ENCODE results near the gene DLX3. TPM values are rescaled to one million over a fixed set of nuclear protein-coding genes. Genes with fewer than 3 reads are reported as not detected.

The DLX3 gene
- total and polyA plus RNA-seq, 2 of the 8 experiments (the other 6 are each of a cell fraction or from before 2014, with no cell fraction given) = 0.15 to 0.20 TPM

DNA sequence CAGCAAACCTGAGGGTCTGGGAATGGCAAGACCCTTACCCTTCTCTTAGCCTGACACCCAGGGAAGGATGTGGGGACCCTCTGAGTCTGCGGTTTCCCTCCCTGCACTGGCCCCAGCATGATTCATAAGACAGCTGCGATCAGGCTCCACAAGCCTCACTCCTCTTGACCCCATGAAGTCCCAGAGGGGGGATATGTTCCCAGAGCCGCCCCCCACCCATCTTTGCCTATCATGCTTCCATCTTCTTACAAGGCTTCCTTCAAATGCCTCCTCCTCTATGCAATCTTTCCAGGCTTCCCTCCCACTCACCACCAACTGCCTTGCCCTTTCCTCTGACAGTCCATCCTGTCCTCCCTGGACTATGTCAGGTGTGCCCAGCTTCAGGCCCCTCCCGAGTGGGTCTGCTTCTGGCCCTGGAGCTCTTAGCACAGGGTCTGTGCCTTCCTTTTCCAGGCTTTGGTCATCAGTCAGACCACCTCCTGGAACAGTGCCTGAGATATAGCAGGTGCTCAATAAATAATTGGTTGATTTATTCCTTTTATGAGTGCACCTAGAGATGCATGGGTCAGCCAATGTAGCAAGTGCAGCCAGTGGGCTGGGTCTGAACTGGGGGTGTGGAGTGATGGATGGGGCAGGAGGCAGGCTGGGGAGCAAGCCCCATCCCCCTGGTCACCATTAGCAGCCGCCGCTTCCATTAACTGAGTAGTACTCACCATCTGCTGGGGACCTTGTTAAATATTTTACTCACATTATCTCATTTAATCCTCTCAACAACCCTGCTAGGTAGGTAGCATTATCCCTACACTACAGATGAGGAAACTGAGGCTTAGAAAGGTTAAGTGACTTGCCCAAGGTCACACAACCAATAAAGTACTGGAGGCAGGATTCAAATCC lies 8.4 kb downstream of the DLX3 start:
- POLR2A ChIA-PET (ENCODE audit: partially characterized antibody) = interaction anchor here (1.1 to 1.9 kb wide), 5 partner anchors 8 to 122 kb away, joined by 3 to 4 read pairs (median 4); partner anchors contain the start of gene DLX3
- Histone ChIP-seq H3K36me3 (ENCODE audit: control insufficient read depth in 2 of 4, insufficient read depth in 4 of 4, low read length in 3 of 4) (no peaks in the 10 kb centered on the region), H3K27me3 (replicated peaks in 1 of 4; ENCODE audit: control insufficient read depth in 3 of 4, extremely low read depth in 1 of 4, insufficient read depth in 3 of 4, low read length in 3 of 4) (peaks cover 19 to 59% (median 52%) of the 10 kb centered on the region in 4 experiments), H2BK20ac (ENCODE audit: low read length) (no peak overlapping the region), H4K5ac (ENCODE audit: insufficient read length, low read depth, low read length) (no peak overlapping the region), H3K4me2 (ENCODE audit: insufficient read depth in 1 of 2, low read depth in 2 of 2, low read length in 2 of 2) (no peak overlapping the region), H4K8ac (ENCODE audit: extremely low read depth, insufficient read depth, low read length) (no peak overlapping the region), H3K4me3 (ENCODE audit: extremely low read depth in 1 of 4, insufficient read depth in 2 of 4, low read depth in 3 of 4, low read length in 4 of 4) (no peak overlapping the region), H3K79me1 (ENCODE audit: low read depth, low read length) (no peaks in the 10 kb centered on the region), H3K56ac (replicated peaks; ENCODE audit: insufficient read length, low read depth, low read length) (no peak overlapping the region), H3K79me2 (ENCODE audit: control insufficient read depth in 1 of 2, insufficient read depth in 2 of 2, low read length in 2 of 2) (no peaks in the 10 kb centered on the region), H3K9me3 (ENCODE audit: insufficient read depth in 2 of 2, low read depth in 1 of 2, low read length in 1 of 2) (no peaks in the 10 kb centered on the region), H3K4ac (replicated peaks; ENCODE audit: insufficient read length, low read depth, low read length) (no peak overlapping the region), H2AFZ (ENCODE audit: low read length) (no peak overlapping the region), H2BK15ac (ENCODE audit: low read length) (no peak overlapping the region), H3K9ac (replicated peaks in 1 of 4; ENCODE audit: extremely low read depth in 1 of 4, low read depth in 3 of 4, low read length in 3 of 4) (no peak overlapping the region), H2BK120ac (replicated peaks; ENCODE audit: low read depth, low read length) (no peak overlapping the region), H2BK12ac (ENCODE audit: low read depth, low read length) (no peak overlapping the region), H2BK5ac (ENCODE audit: low read depth, low read length) (no peak overlapping the region), H3K23me2 (ENCODE audit: low read depth, low read length) (no peaks in the 10 kb centered on the region; the same call in 1 of the 2 replicates), H4K20me1 (replicated peaks in 1 of 2; ENCODE audit: control insufficient read depth in 1 of 2, insufficient read depth in 2 of 2, low read length in 2 of 2) (no peaks in the 10 kb centered on the region), H2AK5ac (ENCODE audit: low read depth, low read length) (no peak overlapping the region; the same call in 1 of the 2 replicates), H3K27ac (ENCODE audit: low read depth, low read length) (no peak overlapping the region), H3K4me1 (replicated peaks in 1 of 4; ENCODE audit: control insufficient read depth in 3 of 4, insufficient read depth in 4 of 4, low read length in 3 of 4) (peaks cover 0 to 13% (median 10%) of the 10 kb centered on the region in 4 experiments; a peak in 5 of 7 replicates), H3K23ac (ENCODE audit: insufficient read length) (no peak overlapping the region), H4K91ac (replicated peaks; ENCODE audit: insufficient read length, low read length) (no peak overlapping the region), H3K14ac (ENCODE audit: insufficient read length) (no peak overlapping the region), H3K18ac (ENCODE audit: extremely low read depth, low read length) (0 out of 2 replicates have a peak overlapping the region, but pooled peaks have one; percentile 40)
- no peak for FAIRE-seq
- WGBS, 2 experiments (ENCODE audit: extremely low coverage in 1 of 2, insufficient coverage in 1 of 2, insufficient read length in 1 of 2, insufficient replicate concordance in 2 of 2, low coverage in 1 of 2, low lambda C conversion rate in 2 of 2, missing lambda C conversion rate in 1 of 2) = 81% methylated on average over 6 of the region's 6 CpGs; no CpG with 5 or more reads in 1 of the 2 experiments
- CTCF ChIA-PET (ENCODE audit: partially characterized antibody) = interaction anchor here (1.4 to 18.5 kb wide), 13 partner anchors 10 to 278 kb away, joined by 3 to 547 read pairs (median 6); partner anchors contain the start of genes DLX3 and TAC4
- no peak for DNase-seq (ENCODE audit: low read depth in 1 of 2, low spot score in 2 of 2)
- TF ChIP-seq SRF (IDR thresholded peaks at IDR 0.05; ENCODE audit: low read depth, low read length) (no peak), RXRA (IDR thresholded peaks at IDR 0.05; ENCODE audit: insufficient read depth, low read depth, low read length) (no peak), NANOG (IDR thresholded peaks at IDR 0.05; ENCODE audit: insufficient read depth, low read depth, low read length, poor library complexity, severe bottlenecking) (no peak), TBP (IDR thresholded peaks at IDR 0.05; ENCODE audit: low read depth, low read length) (no peak), NRF1 (IDR thresholded peaks at IDR 0.05; ENCODE audit: low read depth, low read length) (no peak), SIRT6 (IDR thresholded peaks at IDR 0.05; ENCODE audit: low read length) (no peak), SP2 (IDR thresholded peaks at IDR 0.05; ENCODE audit: low read length) (no peak), SP4 (IDR thresholded peaks at IDR 0.05; ENCODE audit: low read length) (no peak), SIN3A (conservative IDR thresholded peaks at IDR 0.05 in 1 of 2, IDR thresholded peaks at IDR 0.05 in 1 of 2; ENCODE audit: low read depth in 1 of 2, low read length in 2 of 2) (no peak), POLR2A (IDR thresholded peaks at IDR 0.05; ENCODE audit: control extremely low read depth in 1 of 2, low read depth in 2 of 2, low read length in 2 of 2) (no peak), CHD2 (IDR thresholded peaks at IDR 0.05; ENCODE audit: low read length) (no peak), SIX5 (IDR thresholded peaks at IDR 0.05; ENCODE audit: low read depth, low read length) (no peak), ZNF274 (IDR thresholded peaks at IDR 0.05; ENCODE audit: borderline replicate concordance, extremely low read depth, low read length) (no peak)
